Bone marrow (tissue), 2 donors: ENCODE results near the gene CRIM1.
A peak's percentile ranks its signal among the peaks of the same experiment; 100 is the strongest.

Source experiments
- DNase-seq, 2 donors: peaks; one replicate each; lab custom pipeline; 2025; lab: John Stamatoyannopoulos, UW

The CRIM1 gene

DNA sequence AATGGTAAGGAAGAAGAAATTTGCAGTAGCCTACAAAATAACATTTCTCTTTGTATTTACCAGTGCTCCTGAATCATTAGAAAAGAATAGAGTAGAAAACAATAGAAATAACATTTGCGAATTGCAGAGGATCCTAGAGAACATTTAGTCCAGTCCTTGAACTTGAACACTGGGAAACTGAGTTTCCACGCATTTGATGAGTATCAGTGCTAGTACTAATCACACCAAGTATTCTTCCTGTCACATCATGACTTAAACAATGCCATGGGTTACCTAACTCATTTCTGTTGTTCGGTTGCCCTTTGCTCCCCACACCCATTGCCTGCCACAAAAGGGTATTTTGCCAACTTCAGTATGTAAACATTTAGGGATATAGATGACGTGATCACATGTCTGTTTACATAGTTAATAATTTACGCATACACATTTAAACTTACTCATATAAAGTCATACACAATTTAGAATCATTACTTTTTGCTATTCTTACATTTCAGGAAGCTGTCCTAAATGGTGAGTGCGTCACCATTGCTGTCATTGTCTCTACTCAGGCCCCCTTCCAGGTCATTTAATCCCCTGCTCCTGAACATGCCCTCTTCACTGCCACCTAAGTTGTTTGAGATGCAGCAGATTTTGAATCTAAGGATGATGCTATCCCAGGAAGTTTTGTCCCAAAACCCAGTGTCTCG is 42.3 kb downstream of the CRIM1 start:
- no peak for DNase-seq

DNA sequence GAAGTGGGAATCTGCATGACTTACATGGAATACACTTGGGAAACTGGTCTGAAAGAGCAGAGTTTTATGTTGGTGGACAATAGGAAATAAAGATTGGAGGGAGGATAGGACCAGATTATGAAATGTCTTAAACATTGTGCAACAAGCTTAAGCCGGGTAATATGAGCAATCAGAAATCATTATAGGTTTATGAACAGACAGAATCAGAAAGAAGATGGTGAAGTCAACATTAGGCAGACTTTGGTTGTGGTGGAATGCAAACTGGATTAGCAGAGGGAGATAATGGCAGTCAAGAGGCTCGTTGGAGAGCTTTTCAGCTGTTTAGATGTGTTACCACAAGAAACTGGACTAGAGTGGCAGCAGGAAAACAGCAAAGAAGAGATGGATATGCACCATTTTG is 43.5 kb downstream of the CRIM1 start:
- DNase-seq: no peak

DNA sequence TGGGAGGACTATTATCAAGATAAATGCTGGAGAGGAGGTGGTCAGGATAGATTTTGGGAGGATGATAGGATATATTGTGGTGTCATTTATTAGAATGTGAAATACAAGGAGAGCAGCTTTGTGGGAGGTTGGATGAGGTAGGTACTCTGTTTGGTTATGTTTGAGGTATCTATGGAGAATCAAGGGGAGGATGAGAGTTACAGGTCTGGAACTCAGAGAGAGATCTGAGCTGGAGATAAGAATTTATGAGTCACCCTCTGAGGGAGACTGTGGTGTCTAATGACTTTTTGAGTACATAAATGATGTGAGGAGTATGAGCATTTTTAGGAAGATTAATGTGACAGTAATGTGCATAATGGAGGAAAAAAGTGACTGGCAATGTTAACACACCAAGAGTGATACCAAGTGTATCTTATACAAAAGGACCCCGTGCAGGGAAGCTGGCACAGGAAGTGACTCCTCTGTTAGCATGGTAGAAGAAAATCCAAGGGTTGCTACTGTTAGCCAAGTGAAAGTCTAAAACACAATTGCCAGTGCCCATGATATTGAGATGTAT is 48.2 kb downstream of the CRIM1 start:
- DNase-seq: peak in 1 of 2 donors; percentile 94

DNA sequence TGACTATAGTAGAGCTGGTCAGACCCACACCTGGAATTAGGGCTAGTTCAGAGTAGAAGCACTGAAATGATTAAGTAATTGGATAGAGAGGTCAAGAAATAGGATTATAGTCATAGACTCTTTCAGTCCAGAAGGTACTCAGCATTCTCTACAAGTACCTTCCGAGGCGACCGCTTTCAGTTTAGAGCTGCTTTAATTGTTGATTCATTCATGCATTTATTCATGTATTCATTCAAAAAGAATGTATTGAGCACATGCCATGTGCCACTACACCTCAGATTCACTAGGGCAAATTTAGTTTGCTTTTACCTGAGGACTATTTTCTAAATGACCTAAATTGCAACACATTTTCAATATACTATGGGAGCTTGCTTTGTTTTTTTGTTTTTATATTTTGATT is 48.7 kb downstream of the CRIM1 start:
- DNase-seq: no peak

DNA sequence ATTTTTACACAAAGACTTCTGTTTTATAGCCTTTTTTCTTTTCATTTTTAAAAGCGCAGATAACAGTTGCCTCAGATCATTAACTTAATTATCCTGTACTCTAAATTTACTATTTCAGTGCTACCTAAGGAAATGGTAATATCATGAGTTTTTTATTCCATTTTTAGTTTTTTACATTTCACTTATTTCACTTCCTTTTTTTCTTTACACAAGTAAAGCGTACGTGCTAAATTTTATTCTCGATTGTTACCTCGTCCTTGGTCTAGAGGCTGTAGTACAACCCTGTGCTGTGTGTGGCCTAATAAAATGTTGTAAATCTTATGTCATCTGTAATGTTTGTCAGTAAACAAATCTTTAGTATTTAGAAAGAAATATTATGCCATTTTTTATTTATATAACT is 49.2 kb downstream of the CRIM1 start:
- no peak for DNase-seq

DNA sequence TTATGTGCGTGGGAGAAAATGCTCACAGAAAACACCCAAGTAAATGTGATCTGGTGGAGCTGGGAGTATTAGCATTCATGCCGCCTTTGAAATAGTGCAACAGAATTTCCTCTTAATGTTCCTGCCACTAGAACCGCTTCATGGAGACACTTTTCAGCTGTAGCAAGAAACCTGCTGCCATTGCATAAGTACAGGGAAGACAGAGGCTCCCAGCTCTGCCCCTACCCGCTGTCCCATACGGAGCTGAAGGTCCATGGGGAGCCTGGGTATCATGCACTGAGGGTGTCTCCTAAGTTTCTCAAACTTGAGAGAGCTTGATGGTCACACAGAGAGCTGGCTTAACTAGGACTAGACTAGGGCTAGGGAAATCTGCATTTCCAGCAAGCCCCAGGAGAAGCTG is 49.6 kb downstream of the CRIM1 start:
- no peak for DNase-seq

DNA sequence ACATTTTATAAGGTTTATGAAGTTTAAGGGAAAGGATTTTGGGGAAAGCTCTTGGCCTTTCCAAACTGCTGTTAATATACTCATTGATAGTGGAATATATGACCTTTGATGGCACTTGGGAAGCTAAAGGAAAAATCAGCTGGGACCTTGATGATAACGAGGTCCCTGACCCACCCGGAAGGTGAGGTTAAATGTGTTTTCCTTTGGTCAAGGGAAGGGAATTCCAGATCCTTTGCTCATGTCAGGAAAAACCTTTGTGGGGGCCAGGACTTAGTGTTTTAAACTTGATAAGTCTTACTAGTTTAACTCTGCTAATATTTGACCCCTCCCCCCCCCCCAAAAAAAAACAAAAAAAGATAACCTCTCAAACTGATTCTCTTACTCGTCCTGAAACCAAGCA is 50.7 kb downstream of the CRIM1 start:
- DNase-seq: no peak

DNA sequence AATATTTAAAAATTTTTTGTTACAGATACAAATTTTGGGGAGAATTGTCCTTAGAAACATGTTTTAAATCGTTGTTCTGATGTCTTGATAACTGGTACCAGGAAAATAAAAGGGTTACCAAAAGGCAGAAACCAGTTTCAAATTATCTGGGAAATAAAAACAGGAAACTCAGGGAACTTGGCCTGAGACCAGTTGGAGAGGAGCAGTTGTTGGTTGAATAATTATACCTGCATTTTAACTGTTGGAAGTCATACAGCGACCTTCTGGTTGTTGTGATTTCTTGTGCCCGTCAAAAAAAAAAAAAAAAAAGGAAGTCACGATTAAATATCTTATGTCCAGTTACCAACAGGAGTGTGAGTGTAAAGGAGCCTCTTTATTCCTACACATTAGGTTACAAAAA is 51.8 kb downstream of the CRIM1 start:
- no peak for DNase-seq

DNA sequence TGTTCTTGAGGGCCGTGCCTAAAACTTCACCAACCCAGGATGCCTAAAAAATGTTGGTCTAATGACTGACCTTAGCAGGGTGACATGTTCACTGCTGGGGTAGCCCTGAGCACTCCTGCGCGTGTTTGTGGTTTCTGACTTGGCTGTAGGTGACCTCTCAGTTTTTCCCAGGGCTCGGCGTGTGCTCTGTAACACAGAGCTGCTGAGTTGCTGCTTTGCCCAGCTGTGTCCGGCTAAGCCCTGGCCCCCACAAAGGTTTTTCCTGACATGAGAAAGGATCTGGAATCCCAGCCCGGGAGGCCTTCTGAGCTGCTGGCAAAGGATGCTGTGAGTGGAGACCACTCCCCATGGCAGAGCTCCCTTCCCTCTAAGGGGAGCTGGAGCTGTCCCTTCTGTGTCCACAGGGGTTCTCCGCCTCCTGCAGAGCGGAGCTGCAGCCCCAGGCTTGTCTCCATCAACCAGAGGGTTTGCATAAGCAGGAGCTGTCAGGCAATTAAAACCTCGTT is 52.7 kb downstream of the CRIM1 start:
- DNase-seq: no peak

DNA sequence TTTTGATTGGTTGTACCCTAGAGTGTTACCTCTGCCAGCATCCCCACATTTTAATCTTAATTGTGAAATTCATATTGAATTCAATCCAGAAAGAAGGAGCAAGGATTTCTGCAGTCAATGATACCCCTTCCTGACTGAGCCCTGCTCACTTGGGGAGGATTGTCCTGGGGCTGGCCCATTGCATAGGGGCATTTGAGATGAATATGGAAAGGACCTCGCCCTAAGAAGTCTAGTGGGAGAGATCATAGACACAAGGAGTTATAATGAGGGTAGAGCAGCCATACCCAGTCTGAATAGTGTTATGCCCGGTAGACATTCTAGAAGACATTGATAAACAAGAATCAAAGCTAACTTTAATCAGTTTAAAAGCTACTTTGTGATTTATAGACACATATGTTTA is 53.8 kb downstream of the CRIM1 start:
- DNase-seq: no peak

DNA sequence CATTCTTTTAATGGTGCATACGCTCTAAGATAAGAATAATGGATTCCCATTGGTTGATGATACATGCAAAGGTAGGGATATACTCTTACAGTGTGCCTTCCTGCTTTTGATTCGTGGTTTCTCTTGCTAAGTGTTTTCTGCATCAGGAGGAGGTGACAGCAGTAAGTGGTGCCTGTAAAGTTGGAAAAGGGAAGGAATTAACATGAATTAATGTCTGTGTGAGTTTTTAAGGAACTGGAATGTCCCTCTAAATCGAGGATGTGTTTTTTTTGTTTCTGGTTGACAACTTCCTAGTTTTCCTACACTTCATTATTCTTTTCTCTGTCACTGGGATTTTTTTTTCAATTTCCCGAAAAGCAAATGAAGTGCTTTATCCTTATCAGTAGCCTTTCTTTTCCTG is 54.4 kb downstream of the CRIM1 start:
- DNase-seq: no peak

DNA sequence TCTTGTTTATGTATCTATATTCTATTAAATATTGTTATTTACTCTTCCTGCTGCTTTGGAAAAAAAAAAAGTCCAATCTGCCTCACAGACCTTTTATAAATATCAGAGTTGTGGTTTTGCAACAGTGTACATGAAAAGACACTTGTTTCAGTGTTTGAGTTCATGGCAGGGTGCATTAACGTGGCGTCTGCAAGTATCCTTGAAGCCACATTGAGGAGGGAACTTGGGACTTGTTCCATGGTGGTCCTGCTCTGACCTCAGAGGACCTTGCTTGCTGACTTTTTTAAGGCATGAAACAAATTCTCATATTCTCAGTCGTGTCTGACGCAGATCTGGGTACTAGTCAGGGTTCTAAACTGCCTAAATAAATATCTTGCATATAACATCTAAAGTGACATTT is 55.1 kb downstream of the CRIM1 start:
- DNase-seq: no peak

DNA sequence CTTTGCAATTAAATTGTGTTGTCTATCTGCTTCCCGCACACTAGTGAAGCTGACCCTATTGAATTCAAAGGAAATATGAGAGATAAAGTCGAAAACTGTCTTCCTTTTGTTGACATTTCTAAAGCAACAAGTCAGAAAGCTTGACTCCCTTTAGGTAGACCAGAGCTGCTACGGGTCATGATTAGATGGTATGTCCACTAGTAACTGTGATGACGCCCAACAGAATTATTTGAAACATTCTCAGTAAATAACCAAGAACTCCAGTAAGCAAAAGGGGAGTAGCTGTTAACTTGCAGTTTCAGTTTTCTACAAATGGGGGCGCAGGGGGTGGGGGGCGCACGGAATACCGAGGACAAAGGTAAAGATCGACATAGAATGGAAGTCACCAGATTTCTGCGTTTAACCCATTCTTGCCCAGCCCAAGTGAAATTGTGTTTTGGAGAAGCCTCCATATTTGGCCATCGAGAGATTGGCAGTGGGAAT is 56.4 kb downstream of the CRIM1 start:
- no peak for DNase-seq

DNA sequence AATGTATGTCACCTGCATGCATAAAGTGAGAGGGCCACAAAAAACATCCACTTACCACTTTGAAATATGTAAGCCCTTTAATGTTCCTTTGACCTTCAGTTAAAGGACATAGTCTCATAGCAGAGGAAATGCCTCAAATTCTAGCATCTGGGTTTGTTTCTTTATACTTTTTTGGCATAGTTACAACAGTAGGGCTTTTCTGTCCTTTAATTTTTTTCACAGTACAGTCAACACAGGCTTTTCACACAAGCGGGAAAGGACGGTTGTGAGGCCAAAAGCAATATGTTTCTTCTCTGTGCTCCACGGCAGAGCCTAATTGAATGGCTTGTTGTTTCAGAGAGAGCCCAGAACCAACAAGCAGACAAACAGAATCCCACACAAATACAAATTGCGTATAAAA is 57.6 kb downstream of the CRIM1 start:
- no peak for DNase-seq

DNA sequence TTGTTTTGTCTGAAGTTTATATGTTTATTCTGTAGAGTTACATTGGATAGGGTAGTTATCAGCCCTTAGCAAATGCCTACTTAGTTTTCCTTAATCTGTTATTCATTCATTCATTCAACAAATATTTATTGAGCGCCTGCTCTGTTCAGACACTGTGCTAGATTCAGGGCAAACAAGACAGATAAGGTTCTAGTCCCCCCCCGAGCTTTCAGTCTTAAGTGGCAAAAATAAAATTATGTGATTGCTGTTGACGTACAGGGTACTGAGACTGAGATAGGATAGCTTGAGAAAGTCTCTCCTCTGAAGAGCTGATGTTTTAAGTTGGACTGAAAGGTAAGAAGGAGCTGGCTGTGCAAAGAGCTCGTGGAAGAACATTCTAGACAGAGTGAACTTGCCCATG is 58.7 kb downstream of the CRIM1 start:
- DNase-seq: no peak

DNA sequence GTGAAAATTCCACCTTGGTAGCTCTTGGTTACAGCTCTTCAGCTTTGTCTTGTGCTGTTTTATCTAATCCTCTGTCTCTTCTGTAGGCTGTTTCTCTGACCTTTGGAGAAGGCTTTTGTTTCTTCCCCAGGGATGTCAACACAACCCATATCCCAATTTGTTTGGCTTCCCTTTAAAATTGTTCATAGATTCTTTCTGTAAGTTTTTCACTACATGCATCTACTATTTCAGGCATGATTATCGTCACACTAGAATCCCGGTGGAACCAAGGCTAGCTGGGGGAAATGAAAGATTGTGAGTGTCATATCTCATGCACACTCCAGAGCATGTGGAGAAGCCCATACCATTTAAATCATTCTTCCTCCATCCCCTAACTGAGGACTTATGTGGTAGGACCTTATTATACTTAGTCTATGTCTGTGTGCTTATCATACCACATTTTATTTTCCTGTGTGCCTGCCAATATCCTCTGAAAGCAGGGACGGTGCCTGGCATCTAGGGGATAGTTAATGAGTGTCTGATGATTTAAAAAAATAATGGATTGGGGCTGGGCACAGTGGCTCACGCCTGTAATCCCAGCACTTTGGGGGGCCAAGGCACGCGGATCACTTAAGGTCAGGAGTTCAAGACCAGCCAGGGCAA is 59.9 kb downstream of the CRIM1 start:
- DNase-seq: no peak

DNA sequence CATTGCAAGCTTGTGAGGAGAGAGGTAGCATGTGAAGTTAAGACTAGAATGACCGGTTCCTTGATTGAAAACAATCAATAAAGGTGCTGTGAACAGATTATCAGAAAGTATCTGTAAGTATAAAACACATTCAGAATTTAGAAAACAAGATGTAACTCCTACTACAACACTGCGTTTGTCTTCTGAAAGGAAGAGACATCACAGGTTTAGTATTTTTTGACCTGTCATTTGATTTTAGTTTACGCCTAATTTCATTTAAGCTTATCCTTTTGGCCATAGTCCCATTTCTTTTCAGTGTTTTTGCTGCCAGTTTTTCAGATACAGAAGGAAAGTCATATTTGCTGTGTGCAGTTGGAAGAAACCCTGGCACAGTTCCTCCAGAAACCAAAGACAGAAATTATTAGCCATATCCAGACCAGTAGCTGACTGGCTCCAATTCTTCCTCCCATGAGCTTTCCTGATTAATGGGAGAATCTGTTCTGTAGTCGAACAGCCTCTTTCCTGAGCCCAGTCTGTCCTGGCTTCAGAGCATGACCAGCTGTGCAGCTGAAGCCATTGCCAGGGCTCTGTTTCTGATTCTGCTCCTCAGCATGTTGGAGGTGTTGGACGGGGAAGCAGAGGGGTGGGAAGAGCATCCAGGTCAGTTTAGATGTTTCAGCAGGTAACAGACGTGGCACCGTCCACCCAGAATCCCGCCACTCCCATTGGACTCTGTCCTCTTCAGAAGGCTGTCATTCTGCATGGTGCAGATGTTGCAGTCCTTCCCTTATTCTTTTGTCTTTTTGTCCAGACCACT is 61.0 kb downstream of the CRIM1 start:
- DNase-seq: no peak

DNA sequence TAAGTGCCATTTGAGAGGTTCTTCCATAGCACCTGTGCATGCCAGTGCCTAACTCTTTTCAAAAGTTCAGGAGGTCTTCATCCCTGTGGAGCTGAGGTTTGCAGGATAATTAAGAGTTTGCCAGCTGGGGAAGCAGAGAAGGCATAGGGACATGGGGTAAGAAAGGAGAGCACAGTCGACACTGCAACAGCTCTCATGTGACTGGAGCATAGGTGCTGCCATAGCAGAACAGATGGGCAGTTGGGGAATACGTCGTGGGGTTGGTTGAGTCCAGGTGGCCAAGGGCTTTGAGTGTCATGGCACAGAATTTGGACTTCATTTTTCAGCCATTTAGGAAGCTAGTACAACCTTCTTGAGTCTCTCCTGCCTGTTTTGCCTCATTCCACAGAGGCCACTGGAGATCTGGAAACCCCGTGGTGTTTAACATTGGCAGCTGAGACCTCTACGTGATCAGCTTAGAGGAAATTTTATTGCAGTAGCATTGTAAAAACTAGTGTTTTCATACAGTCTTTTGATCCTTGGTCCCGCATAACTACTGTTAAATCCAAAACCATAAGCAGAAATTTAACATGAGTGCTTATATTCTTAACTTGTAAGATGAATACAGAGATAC is 65.1 kb downstream of the CRIM1 start:
- no peak for DNase-seq

DNA sequence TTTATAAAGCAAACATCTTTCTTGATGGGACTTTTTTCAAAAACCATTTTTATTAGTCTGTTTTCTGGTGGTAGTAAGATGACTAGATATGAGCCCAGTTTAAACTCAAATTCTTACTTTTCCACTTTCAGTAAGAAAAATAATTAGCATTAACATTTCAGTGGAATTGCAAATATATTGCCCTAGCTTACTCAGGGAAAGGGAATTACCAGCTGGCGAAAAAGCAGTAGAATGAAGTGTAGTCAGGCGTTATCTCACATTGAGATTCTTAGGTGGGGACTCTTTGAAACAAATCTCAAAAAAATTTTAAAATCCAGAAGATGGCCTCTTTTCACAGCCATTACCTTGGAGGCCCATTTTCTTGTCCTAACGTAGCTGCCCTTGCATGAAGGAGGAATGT is 65.8 kb downstream of the CRIM1 start:
- no peak for DNase-seq

DNA sequence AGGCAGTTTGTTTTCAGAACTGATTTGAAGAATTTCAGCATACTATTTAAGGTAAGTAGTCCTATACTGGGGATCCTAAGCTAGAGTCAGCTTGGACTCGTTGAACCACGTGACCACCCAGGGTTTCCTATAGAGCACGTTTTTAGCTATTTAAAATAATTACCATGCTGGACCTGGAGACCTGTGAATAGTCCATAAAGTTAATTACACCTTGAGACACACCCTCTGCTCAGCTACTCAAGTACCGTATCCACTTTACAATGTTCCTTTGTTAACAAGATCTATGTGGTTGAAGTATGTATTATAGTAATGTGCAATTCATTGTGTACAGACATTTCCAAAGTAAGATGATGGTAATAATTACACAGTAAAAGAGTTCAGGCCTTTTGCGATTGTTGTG is 67.6 kb downstream of the CRIM1 start:
- DNase-seq: no peak

DNA sequence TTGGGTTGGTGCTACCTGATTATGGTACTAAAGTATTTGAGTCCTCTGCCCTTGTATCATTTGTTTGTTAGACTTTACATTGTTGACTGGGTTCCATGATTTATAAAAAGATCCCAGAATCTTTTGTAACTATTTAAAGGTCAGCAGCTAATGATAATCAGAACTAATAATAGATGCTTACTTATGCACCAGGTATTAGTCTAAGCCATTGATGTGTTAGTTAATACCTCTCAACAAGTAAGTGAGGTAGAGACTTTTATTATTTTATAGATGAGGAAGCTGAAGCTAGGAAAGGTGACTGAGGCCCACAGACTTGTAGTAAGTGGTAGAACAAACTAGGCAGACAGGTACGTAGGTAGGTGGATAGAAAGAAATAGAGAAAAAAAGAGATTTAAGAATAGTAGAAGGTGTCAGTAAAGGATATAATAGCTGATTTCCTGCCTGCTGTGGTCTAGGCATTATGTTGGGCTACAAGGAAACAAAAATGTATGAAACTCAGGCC is 68.1 kb downstream of the CRIM1 start:
- DNase-seq: no peak
